Lower lobe of right lung (tissue), 2 donors: ENCODE measurements around the gene VAT1. TPM values are rescaled to one million over a fixed set of nuclear protein-coding genes. Genes with fewer than 3 reads are reported as not detected.

Experiments used
- ATAC-seq, 2 donors: fragments of 200-7000 bp; cut with Tn5 transposase; one replicate each; pipeline ENCODE4 v1.9.1; 2020 to 2022; ENCODE audit warnings: mild to moderate bottlenecking in 2 of 2, moderate library complexity in 2 of 2
- DNase-seq: peaks from one replicate; pipeline ENCODE4 v3.0.0-alpha.2; 2020
- H3K27ac ChIP-seq: fragments of 200-600 bp; one replicate; pipeline ENCODE4 v1.8.0; 2022
- H3K27me3 ChIP-seq: fragments of 200-600 bp; one replicate; pipeline ENCODE4 v1.8.0; 2022; ENCODE audit warnings: low read depth
- H3K36me3 ChIP-seq: fragments of 200-600 bp; one replicate; pipeline ENCODE4 v1.8.0; 2022; ENCODE audit warnings: mild to moderate bottlenecking
- H3K4me1 ChIP-seq: fragments of 200-600 bp; one replicate; pipeline ENCODE4 v1.8.0; 2022
- H3K4me3 ChIP-seq: fragments of 200-600 bp; one replicate; pipeline ENCODE4 v1.8.0; 2022; ENCODE audit warnings: mild to moderate bottlenecking
- H3K9me3 ChIP-seq: fragments of 200-600 bp; one replicate; pipeline ENCODE4 v1.8.0; 2022
- CTCF ChIP-seq: fragments of 200-600 bp; IDR thresholded peaks from one replicate; pipeline ENCODE4 v1.8.0; 2022; ENCODE audit warnings: antibody characterized with exemption, mild to moderate bottlenecking
- intact Hi-C: fragments of 100-400 bp; cut with DNase I; formaldehyde crosslinking; loops from one replicate; pipeline ENCODE4 v1.11.0; 2022
- total RNA-seq: library from RNA; stranded (reverse); fragmentation: NEBNext Ultra II Directional; extraction: Animal tissue kit (Norgen Biotek cat#: 25700); gene quantifications from one replicate; pipeline ENCODE4 v1.2.1, GENCODE V29; 2021
- donor health status: DM: no; HTN: yes; CAD: no; lungs with severe emphysema.

The VAT1 gene
- total RNA-seq, 1 donor from 2014 or later, result 382 TPM

- H3K36me3 ChIP-seq, result no peaks in the 10 kb centered on the region
- no peak overlapping the region for H3K4me3 ChIP-seq
- no peaks in the 10 kb centered on the region for H3K27me3 ChIP-seq
- intact Hi-C loops, result no loop called here
- ATAC-seq, result no peak
- H3K9me3 ChIP-seq, result no peaks in the 10 kb centered on the region
- TF ChIP-seq CTCF, result no peak
- DNase-seq, result no peak
- no peaks in the 10 kb centered on the region for H3K4me1 ChIP-seq
- no peak overlapping the region for H3K27ac ChIP-seq
These were observed 53.1 kb downstream of the VAT1 start for GRCh38 chr17:42969001-42969581.

- no peak for ATAC-seq
- Histone ChIP-seq H3K4me3 (no peak overlapping the region), H3K4me1 (peaks cover 8% of the 10 kb centered on the region), H3K27me3 (no peaks in the 10 kb centered on the region), H3K36me3 (no peaks in the 10 kb centered on the region), H3K27ac (no peak overlapping the region), H3K9me3 (no peaks in the 10 kb centered on the region)
- no peak for TF ChIP-seq CTCF
- no peak for DNase-seq
- intact Hi-C loops, result no loop called here
These were observed 54.3 kb downstream of the VAT1 start for GRCh38 chr17:42967925-42968324.

Other genes with a start within 250 kb of the VAT1 start
- 42.1 TPM for gene VPS25, start 248.9 kb downstream of the VAT1 start, total RNA-seq
- 0.47 TPM for gene WNK4, start 241.8 kb downstream of the VAT1 start, total RNA-seq
- gene COA3, start 223.7 kb downstream of the VAT1 start, total RNA-seq, result 54.5 TPM
- gene CNTD1, start 223.5 kb downstream of the VAT1 start, total RNA-seq, result 1.6 TPM
- 65.3 TPM for gene BECN1, start 198.1 kb downstream of the VAT1 start, total RNA-seq
- gene PSME3, start 189.0 kb downstream of the VAT1 start, total RNA-seq, result 81.6 TPM
- 2.1 TPM for gene AOC2, start 177.8 kb downstream of the VAT1 start, total RNA-seq
- gene AOC3, start 171.2 kb downstream of the VAT1 start, total RNA-seq, result 160 TPM
- gene G6PC1, start 121.6 kb downstream of the VAT1 start, total RNA-seq, result not detected
- 25.2 TPM for gene AARSD1, start 57.9 kb downstream of the VAT1 start, total RNA-seq
- gene PTGES3L, start 42.3 kb downstream of the VAT1 start, total RNA-seq, result 0.27 TPM
- 17.1 TPM for gene RUNDC1, start 41.8 kb downstream of the VAT1 start, total RNA-seq
- 810 TPM for gene RPL27, start 24.0 kb downstream of the VAT1 start, total RNA-seq
- gene IFI35, start 15.6 kb downstream of the VAT1 start, total RNA-seq, result 61.5 TPM
- gene RND2, start 2.8 kb upstream of the VAT1 start, total RNA-seq, result 0.53 TPM
- 7.4 TPM for gene BRCA1, start 103.0 kb upstream of the VAT1 start, total RNA-seq
- gene NBR1, start 148.8 kb upstream of the VAT1 start, total RNA-seq, result 93.3 TPM
- 17.9 TPM for gene TMEM106A, start 189.5 kb upstream of the VAT1 start, total RNA-seq
- not detected for gene CCDC200, start 206.2 kb upstream of the VAT1 start, total RNA-seq
- 8,279 TPM for gene RNU2-1, start 211.6 kb upstream of the VAT1 start, total RNA-seq